Activated CD4-positive, alpha-beta T cell treated with anti-CD3 and anti-CD28 coated beads for 24 hours (primary cell): ENCODE measurements around the gene KCNK1.

ENCODE experiments used
- DNase-seq, 2 donors: peaks; one replicate each; pipeline ENCODE4 v3.0.0-alpha.2; 2020; ENCODE audit warnings: low read depth in 2 of 2

KCNK1 gene

GRCh38 chr1:233636503-233636877, 22.6 kb downstream of the KCNK1 start:
- no peak for DNase-seq

- DNase-seq: no peak
Measured at GRCh38 chr1:233638513-233638912, 24.6 kb downstream of the KCNK1 start.

- no peak for DNase-seq
Measured at GRCh38 chr1:233639611-233640010, 25.7 kb downstream of the KCNK1 start.

- no peak for DNase-seq
Measured at GRCh38 chr1:233640179-233640578, 26.3 kb downstream of the KCNK1 start.

GRCh38 chr1:233641029-233641428, 27.1 kb downstream of the KCNK1 start:
- DNase-seq: no peak

GRCh38 chr1:233647073-233647472, 33.2 kb downstream of the KCNK1 start:
- no peak for DNase-seq

- no peak for DNase-seq
Measured at GRCh38 chr1:233647636-233648035, 33.7 kb downstream of the KCNK1 start.

GRCh38 chr1:233651061-233651460, 37.2 kb downstream of the KCNK1 start:
- DNase-seq: no peak

GRCh38 chr1:233651563-233652233, 37.8 kb downstream of the KCNK1 start:
- no peak for DNase-seq

- no peak for DNase-seq
Measured at GRCh38 chr1:233652526-233652925, 38.6 kb downstream of the KCNK1 start.

GRCh38 chr1:233654658-233655280, 40.9 kb downstream of the KCNK1 start:
- DNase-seq: no peak

GRCh38 chr1:233655301-233655740, 41.4 kb downstream of the KCNK1 start:
- no peak for DNase-seq

GRCh38 chr1:233656032-233656635, 42.2 kb downstream of the KCNK1 start:
- no peak for DNase-seq

- no peak for DNase-seq
Measured at GRCh38 chr1:233656687-233657086, 42.8 kb downstream of the KCNK1 start.

GRCh38 chr1:233657466-233657865, 43.6 kb downstream of the KCNK1 start:
- no peak for DNase-seq

GRCh38 chr1:233659495-233659894, 45.6 kb downstream of the KCNK1 start:
- no peak for DNase-seq

GRCh38 chr1:233661376-233662159, 47.7 kb downstream of the KCNK1 start:
- no peak for DNase-seq

GRCh38 chr1:233662575-233663304, 48.8 kb downstream of the KCNK1 start:
- no peak for DNase-seq

- DNase-seq: no peak
Measured at GRCh38 chr1:233664253-233664652, 50.3 kb downstream of the KCNK1 start.

- no peak for DNase-seq
Measured at GRCh38 chr1:233664804-233665574, 51.1 kb downstream of the KCNK1 start.
